Choroid plexus epithelial cell (primary cell): ENCODE data around the gene TAF6.

Experiments used
- DNase-seq: peaks from one replicate; pipeline ENCODE4 v3.0.0-alpha.2; 2010; ENCODE audit warnings: low read depth
- H3K4me3 ChIP-seq: 2 replicates; pipeline ENCODE4 v1.5.1; 2011; ENCODE audit warnings: low read depth, mild to moderate bottlenecking, control low read depth, low read length, moderate library complexity
- CTCF ChIP-seq: conservative IDR thresholded peaks from 2 replicates; pipeline ENCODE4 v1.5.1; 2011; ENCODE audit warnings: low read depth, mild to moderate bottlenecking, control low read depth, inconsistent platforms, low read length, moderate library complexity

Gene TAF6

GRCh38 chr7:100107125-100107737 lies 11.9 kb downstream of the TAF6 start:
- no peak for TF ChIP-seq CTCF
- H3K4me3 ChIP-seq, result no peak overlapping the region

GRCh38 chr7:100106633-100107032 lies 12.5 kb downstream of the TAF6 start:
- no peak for TF ChIP-seq CTCF
- no peak for DNase-seq
- no peak overlapping the region for H3K4me3 ChIP-seq

More at GRCh38 chr7:100107125-100107737, 11.9 kb downstream of the TAF6 start:
- no peak for DNase-seq

GRCh38 chr7:100105534-100105933 lies 13.6 kb downstream of the TAF6 start:
- no peak for TF ChIP-seq CTCF
- DNase-seq, result no peak
- no peak overlapping the region for H3K4me3 ChIP-seq

GRCh38 chr7:100102950-100103840 lies 16.0 kb downstream of the TAF6 start:
- DNase-seq, result peak; percentile 95
- no peak overlapping the region for H3K4me3 ChIP-seq
- no peak for TF ChIP-seq CTCF

GRCh38 chr7:100101016-100101862 lies 17.9 kb downstream of the TAF6 start, which contains the start of the genes AP4M1 and MCM7:
AP4M1 (plus strand) TSS chr7:100101643; CDS start chr7:100101715, 72 bp downstream.
MCM7 (minus strand) TSS chr7:100101397; CDS start chr7:100101294, 103 bp downstream.
- H3K4me3 ChIP-seq, result peak within 1 kb of the TSS; percentile 79
- TF ChIP-seq CTCF, result no peak
- DNase-seq, result peak; percentile 99

GRCh38 chr7:100100420-100101015 lies 18.6 kb downstream of the TAF6 start:
- TF ChIP-seq CTCF, result no peak
- peak overlapping the region; percentile 79 for H3K4me3 ChIP-seq
- DNase-seq, result peak; percentile 99
